Fibroblast of villous mesenchyme (primary cell): ENCODE results near the gene CAMK2G. TPM values are rescaled to one million over a fixed set of nuclear protein-coding genes. Genes with fewer than 3 reads are reported as not detected.

Experiments
- DNase-seq: peaks from one replicate; pipeline ENCODE4 v3.0.0-alpha.2; 2010; ENCODE audit warnings: low read depth
- H3K4me3 ChIP-seq: 2 replicates; pipeline ENCODE4 v1.5.1; 2011; ENCODE audit warnings: low read depth, mild to moderate bottlenecking, low read length
- CTCF ChIP-seq: IDR thresholded peaks from 2 replicates; pipeline ENCODE4 v1.5.1; 2012; ENCODE audit warnings: low read depth, mild to moderate bottlenecking, low read length; ENCODE audit not compliant: insufficient read depth
- total RNA-seq: library from RNA; depleted of rRNA; stranded (reverse); fragments of >200 nt; gene quantifications from 2 replicates; pipeline ENCODE4 v1.2.3, GENCODE V29; 2012

The CAMK2G gene
- total RNA-seq, 1 donor = 36.7 TPM

GRCh38 chr10:73806176-73806950 lies 68.0 kb downstream of the CAMK2G start:
- TF ChIP-seq CTCF = no peak
- DNase-seq = no peak
- H3K4me3 ChIP-seq = no peak overlapping the region

- no peak for TF ChIP-seq CTCF
- no peak for DNase-seq
- H3K4me3 ChIP-seq = no peak overlapping the region
Observed at GRCh38 chr10:73803680-73804286, 70.6 kb downstream of the CAMK2G start.

- no peak for DNase-seq
- H3K4me3 ChIP-seq = no peak overlapping the region
- TF ChIP-seq CTCF = no peak
Observed at GRCh38 chr10:73802276-73802991, 71.9 kb downstream of the CAMK2G start.

- no peak overlapping the region for H3K4me3 ChIP-seq
- no peak for TF ChIP-seq CTCF
- DNase-seq = no peak
Observed at GRCh38 chr10:73801253-73801590, 73.1 kb downstream of the CAMK2G start.

- no peak for DNase-seq
- TF ChIP-seq CTCF = no peak
Observed at GRCh38 chr10:73800560-73801252, 73.6 kb downstream of the CAMK2G start.

GRCh38 chr10:73799899-73800559 lies 74.3 kb downstream of the CAMK2G start:
- no peak for DNase-seq
- no peak overlapping the region for H3K4me3 ChIP-seq
- TF ChIP-seq CTCF = no peak

More at GRCh38 chr10:73800560-73801252, 73.6 kb downstream of the CAMK2G start:
- H3K4me3 ChIP-seq = no peak overlapping the region
